GM08714 (cell line): ENCODE data around the gene LZTS3.
"Not testable (repeated sequence)": the region's sequence is repeated elsewhere in the genome, so short reads cannot be mapped to it uniquely, and the experiment has no call there.

Experiments
- H3K4me3 ChIP-seq: fragments of 200-500 bp; sonication (Bioruptor generic); 2 replicates; pipeline ENCODE4 v1.5.1; 2014; ENCODE audit warnings: mild to moderate bottlenecking, low read length, inconsistent platforms
- ZNF274 ChIP-seq: IDR thresholded peaks from 2 replicates; pipeline ENCODE4 v1.6.1; 2012; ENCODE audit warnings: mild to moderate bottlenecking, low read depth, low read length

Gene LZTS3

DNA sequence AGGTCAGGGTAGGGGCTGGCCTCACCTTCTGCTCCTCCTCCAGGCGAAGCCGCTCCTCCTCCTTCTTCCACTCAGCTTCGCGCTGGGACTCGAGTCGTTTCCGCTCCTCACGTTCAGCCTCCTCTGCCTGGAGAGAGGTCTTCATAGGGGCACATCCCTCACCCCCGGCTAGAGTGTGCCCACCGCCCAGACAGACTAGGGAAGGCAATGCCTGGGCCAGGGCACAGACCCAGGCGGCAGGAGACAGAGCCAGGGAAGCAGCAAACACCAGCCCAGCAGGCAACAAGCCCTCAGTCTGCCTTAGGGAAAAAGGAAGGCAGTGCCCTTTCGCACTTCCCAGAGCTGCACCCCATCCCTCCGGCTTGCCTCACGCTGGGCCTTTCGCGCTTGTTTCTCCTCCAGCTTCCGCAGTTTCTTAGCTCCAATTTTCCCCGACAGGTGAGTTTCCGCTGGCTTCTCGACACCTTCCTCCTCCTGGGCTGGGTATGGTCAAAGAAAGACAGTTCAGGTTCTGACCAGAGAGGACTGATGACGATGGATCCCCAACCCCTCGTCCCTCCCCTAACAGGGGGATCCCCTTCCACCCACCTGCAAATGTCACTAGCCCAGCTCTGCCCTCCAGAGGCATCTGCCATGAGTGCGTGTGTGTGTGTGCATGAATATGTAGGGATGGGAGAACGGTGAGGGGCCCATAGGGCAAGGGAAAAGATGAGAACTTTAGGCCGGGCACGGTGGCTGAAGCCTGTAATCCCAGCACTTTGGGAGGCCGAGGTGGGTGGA, 26.8 kb upstream of the LZTS3 start:
- no peak for TF ChIP-seq ZNF274
- no peak overlapping the region for H3K4me3 ChIP-seq

DNA sequence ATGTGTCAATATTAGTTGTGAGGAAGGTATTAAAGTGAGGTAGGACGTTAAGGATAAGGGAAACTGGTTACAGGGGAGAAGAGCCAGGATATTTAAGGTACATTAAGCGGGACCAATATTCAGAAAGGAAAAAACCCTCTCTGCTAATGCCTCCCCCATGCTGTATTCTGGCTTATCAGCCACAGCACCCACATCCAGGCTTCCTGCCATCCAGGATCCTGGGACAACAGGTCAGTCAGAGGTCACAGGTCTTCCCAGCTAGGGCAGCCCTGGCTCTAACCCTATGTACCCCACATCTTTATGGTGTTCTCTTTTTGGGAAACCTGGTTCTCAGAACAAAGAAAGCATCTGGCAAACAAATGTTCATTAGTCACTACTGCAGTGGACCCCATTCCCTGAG, 25.9 kb upstream of the LZTS3 start:
- no peak overlapping the region for H3K4me3 ChIP-seq
- TF ChIP-seq ZNF274 = no peak

DNA sequence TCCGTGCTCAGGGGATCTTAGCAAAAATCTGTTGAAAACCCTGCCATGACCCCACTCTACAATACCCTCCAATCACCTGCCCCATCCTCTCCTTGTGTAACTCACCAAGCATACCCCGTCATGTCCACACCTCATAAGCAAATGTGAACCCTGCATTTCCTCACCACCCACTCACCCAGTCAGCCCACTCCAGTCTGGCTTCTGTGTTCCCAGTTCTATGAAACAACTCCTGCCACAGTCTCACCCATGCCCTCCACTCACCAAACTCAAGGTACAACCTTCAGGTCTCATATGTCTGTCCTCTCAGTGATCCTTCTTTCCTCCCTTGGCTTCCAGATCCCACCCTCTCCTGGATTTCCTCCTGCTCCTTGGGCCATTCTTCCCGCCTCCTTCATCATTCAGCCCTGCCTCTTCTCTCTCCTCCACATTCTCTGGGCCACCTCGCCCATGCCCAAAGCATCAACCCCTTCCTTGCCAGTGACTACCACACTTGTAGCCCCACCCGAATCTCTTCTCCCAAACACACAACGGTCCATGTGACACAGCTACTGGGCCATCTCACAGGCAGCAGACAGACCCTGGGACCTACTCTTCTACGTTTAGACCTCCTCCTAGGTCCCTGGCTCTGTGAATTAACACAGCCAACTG, 22.4 kb upstream of the LZTS3 start:
- no peak for TF ChIP-seq ZNF274
- no peak overlapping the region for H3K4me3 ChIP-seq

DNA sequence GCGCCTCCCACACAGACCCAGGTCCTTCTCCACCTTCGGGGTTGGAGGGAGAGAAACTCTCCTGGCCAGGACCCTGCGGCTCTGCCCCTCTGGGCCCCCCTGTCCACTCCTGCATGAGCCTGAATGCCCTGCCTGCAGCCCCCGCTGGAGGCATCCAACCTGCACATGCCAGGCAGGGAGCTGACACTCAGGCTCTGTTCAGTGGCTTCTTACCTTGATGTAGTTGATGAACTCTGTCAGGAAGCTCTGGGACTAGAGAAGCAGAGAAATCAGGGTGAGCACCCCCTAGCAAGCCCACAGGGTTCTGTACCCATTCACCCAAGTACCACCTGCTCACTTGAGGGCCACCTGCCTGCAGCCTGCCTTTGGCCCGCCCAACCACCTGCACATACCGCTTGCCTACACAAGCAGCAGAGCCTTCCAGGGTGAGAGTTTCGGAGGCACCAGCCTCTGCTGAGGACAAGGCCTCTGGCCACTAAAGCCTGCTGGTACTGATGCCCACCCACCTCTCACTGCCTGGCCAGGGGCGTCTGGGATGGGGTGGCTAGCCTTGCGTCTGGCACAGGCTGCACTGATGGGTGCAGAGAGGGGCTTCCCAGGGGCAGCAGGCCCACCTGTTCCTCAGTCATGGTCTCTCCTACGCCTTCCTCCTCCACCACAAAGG, 21.4 kb upstream of the LZTS3 start:
- no peak for TF ChIP-seq ZNF274

DNA sequence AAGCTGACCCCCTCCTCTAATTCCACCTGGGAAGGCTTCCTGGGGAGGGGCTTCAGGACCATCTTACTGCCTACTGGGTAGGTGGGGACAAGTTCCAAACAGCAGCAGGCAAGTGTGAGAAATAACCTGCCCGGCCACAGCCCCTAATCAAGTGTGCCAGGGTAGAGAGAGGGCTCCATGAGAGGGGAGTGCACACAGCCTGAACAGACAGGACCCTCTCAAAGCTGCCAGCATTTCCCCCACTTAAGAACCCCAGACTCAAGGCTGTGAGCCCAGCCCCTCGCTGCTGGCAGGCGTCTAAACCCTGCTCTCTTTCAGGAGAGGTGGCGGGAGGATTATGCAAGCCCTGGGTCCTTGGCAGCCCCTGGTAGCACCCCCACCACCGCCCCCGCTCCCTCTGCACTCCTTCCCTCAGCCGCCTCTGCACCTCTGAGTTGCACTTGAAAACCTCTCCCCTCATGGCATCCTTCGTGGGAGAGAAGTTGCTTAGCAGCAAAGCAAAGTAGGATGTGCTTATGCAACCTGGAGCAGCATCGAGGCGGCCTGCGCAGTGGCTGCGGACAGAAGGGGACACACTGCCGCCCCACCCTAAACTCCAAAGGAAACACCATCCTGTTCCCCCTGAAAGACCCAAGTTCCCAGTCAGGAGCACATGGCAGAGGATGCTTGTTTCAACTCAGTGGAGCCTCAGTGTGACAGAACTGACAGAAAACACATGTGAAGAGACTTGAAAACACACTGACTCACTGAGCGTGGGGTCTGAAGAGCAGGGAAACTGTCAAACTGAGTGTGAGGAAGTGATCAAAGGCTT, 20.7 kb upstream of the LZTS3 start:
- TF ChIP-seq ZNF274 = no peak
- no peak overlapping the region for H3K4me3 ChIP-seq

More for the DNA sequence above, 21.4 kb upstream of the LZTS3 start:
- no peak overlapping the region for H3K4me3 ChIP-seq

DNA sequence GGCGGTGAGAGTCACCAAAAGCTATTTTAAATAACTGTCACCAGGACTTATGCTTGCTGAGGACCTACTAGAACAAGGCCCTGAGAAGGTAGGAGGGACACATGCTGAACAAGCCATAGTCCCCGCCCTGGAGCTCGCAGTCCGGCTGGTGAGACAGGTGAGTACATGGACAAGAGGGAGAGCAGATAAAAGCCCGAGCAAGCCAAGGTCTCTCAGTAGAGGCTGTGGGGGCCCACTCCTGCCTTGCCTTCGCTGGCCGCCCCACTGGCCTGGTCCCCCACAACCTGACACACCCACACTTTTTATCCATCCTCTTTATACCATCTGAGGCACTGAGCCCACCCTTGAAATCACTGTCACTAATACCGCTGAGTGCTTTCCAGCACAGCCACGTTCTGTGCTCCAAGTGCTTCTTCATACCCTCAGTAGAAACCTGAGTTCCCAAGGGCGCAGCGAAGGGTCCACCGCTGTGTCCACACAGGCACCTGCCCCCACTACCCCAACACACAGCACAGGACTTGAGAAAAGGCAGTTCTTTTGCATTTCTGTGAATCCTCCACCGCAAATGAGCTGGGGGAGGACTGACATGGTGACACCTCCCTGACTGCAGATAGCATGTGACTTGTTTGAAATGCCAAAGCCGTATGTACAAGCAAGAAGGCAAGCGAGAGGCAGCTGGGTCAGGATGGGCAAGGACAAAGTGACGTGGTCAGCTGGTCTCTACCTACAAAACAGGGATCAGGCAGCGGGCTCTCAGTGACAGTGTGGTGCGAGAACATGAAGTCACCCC, 19.1 kb upstream of the LZTS3 start:
- TF ChIP-seq ZNF274 = no peak
- no peak overlapping the region for H3K4me3 ChIP-seq

DNA sequence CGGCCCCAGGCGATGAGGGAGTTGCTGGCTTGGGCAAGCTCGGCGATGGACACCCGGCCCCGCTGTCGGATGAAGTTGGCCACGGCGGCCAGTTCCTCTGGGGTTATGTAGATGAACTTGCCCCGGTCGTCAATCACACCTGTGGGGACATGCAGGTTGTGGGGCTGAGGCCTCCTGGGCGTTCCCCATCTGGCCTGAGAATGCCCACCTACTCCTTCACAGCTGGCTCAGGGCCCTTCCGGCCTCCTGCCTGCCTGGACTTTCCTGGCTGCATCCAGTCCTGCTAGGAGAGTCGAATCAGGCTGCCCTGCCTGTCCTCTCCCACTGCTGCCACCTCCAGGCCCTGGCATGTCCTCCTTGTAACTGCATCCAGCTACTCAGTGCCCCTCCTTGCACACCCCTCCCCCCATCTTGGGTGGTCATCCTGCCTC, 17.3 kb upstream of the LZTS3 start:
- H3K4me3 ChIP-seq = no peak overlapping the region
- no peak for TF ChIP-seq ZNF274

DNA sequence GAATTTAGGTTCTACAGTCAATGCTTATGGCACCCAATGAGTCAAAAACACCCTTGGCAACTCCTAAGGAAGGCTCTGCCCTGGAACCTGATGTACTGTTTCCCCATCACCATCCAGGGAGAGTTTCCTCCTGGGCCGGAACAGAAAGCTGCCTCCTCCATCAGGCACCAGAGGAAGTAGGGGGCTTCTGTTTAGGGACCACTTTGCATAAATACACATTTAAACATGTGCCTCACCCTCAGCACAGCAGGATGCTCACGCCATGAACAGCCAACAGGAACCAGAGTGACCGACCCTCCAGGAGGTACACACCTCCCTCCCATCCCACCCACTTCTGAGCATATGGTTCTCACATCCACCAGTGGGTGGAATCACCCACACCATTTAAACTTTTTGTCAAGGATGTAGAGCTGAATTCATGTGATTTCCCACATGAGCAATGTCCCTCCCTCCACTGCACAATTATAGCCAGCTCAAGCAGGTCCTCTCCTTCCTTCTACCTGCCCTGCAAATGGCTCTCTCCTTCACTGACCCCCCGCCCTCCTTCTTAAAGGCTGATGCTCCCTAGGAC, 16.3 kb upstream of the LZTS3 start:
- no peak for TF ChIP-seq ZNF274
- H3K4me3 ChIP-seq = no peak overlapping the region

DNA sequence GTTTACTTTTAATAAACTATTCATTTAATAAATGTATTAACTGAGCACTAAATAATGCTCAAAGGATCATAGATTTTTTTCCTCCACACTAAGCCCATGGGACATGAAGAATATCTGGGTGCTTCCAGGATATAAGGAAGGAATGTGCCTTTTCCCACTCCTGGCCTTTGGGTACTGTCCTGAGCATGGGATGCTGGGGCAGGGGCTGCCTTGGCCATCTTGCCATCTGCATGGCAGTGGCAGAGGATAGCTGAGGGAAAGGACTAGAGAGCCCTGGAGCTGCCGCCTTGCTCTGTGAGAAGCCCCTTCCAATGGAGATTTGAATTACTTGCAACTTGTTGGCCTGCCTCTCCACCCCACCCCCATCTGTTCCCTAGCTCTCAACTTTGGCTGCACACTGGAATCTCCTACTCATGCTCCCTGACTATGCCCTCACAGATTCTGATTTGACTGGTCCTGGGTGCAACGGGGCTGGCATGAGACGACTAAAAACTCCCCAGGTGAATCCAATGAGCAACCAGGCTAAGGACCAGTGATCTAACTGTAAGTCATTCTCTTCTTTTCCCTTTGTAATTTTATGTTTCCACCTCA, 15.6 kb upstream of the LZTS3 start:
- no peak for TF ChIP-seq ZNF274
- no peak overlapping the region for H3K4me3 ChIP-seq

DNA sequence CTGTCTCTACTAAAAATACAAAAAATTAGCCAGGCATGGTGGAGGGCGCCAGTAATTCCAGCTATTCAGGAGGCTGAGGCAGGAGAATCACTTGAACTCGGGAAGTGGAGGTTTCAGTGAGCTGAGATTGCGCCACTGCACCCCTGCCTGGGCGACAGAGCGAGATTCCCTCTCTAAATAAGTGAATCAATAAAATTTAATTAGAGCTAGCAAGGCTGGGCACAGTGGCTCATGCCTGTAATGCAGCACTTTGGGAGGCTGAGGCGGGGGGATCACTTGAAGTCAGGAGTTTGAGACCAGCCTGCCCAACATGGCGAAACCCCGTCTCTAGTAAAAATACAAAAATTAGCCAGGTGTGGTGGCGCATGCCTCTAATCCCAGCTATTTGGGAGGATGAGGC, 14.5 kb upstream of the LZTS3 start:
- H3K4me3 ChIP-seq = not testable (repeated sequence)

DNA sequence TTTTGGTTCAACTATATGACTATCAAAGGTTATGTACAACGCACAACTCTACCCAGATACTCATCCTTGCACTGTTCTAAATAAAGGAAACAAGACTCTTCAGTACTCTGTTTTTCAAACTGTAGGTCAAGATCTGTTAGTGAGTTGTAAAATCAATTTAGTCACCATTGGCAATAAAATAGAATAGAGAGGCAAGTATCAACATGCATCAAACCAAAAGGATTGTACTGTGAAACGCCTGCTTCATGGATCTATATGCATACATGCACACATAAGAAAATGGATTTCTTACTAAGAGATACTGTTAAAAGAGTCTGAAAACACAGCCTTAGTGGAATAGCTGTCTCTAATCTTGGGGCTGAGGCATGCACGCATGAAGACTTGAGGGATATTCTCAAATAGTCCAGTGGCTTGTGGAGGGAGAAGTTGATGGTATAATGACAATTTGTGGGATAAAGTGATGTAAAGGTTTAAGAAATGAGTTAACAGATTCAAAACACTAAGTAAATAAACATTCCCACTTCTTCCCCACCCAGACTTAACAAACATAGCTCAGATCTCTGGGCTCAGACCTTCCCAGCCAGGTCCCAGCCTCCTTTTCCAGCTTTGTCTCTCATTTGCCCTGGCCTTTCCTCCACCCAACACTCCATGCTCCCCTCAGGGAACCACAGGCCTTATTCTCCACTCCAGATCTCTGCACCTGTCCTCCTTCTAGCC, 10.7 kb upstream of the LZTS3 start:
- no peak for TF ChIP-seq ZNF274
- H3K4me3 ChIP-seq = no peak overlapping the region

DNA sequence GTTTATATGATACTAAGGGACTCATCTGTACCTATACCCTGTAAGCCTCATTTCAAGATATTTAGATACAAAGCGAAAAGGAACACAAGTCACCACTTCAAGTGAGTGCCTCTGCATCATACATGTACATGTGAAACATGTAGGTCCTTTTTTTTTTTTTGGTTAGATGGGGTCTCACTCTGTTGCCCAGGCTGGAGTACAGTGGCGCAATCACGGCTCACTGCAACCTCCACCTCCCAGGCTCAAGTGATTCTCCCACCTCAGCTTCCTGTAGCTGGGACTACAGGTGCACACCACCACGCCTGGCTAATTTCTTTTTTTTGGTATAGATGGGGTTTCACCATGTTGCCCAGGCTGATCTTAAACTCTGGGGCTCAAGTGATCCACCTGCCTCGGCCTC, 9.1 kb upstream of the LZTS3 start:
- not testable (repeated sequence) for H3K4me3 ChIP-seq
